ENCODE results near the gene SLC6A3.

DNA sequence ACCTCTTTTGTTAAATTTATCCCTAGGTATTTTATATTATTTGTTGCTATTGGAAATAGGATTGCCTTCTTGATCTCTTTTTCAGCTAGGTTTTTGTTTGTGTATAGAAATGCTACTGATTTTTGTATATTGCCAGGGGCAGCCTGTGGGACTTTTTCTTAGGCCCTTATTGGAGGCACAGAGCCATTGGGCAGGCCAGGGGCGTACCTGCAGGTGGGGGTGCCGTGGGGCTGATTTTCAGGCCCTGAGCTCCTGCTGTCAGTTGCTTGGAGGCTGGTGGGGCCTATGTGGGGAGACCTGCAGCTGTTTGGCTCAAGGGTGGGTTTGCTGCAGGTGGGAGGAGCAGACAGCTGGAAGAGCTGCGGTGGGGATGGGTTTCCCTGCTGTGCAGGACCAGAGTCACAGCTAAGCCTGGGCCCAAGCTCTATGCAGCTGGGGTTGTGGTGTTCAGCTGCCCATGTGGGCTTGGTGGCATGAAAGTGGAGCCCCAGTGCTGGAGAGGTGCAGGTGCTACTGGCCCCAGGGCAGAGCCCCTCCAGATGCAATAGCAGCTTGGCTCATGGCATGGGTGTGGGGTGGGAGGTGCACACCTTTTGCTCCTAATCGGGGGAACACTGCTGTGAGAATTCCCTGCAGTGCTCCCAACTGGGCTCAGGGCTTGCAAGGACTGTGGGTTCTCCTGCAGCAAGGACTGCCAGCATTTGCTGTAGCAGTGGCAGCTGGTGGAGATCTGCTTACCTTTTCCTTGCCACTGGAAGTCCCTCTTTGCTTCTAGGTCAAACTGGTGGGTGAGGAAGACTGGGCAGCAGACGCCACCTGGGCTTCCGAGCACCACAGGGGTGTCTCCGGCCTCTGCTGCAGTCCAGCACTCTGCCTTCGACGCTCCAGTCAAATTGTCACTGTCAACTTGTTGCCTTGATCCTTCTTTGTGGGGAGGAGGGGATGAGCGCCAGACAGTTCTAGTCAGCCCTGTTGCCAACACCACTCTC lies 92.7 kb downstream of the SLC6A3 start:
- TF ChIP-seq, protein P1, sequence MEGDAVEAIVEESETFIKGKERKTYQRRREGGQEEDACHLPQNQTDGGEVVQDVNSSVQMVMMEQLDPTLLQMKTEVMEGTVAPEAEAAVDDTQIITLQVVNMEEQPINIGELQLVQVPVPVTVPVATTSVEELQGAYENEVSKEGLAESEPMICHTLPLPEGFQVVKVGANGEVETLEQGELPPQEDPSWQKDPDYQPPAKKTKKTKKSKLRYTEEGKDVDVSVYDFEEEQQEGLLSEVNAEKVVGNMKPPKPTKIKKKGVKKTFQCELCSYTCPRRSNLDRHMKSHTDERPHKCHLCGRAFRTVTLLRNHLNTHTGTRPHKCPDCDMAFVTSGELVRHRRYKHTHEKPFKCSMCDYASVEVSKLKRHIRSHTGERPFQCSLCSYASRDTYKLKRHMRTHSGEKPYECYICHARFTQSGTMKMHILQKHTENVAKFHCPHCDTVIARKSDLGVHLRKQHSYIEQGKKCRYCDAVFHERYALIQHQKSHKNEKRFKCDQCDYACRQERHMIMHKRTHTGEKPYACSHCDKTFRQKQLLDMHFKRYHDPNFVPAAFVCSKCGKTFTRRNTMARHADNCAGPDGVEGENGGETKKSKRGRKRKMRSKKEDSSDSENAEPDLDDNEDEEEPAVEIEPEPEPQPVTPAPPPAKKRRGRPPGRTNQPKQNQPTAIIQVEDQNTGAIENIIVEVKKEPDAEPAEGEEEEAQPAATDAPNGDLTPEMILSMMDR (conservative IDR thresholded peaks at IDR 0.05; ENCODE audit: low read length) = no peak
- no peak for TF ChIP-seq EZH2phosphoT487 (IDR thresholded peaks at IDR 0.05; ENCODE audit: borderline replicate concordance)
